ENCODE data around the gene MAPK8IP3.

MAPK8IP3 gene, protein sequence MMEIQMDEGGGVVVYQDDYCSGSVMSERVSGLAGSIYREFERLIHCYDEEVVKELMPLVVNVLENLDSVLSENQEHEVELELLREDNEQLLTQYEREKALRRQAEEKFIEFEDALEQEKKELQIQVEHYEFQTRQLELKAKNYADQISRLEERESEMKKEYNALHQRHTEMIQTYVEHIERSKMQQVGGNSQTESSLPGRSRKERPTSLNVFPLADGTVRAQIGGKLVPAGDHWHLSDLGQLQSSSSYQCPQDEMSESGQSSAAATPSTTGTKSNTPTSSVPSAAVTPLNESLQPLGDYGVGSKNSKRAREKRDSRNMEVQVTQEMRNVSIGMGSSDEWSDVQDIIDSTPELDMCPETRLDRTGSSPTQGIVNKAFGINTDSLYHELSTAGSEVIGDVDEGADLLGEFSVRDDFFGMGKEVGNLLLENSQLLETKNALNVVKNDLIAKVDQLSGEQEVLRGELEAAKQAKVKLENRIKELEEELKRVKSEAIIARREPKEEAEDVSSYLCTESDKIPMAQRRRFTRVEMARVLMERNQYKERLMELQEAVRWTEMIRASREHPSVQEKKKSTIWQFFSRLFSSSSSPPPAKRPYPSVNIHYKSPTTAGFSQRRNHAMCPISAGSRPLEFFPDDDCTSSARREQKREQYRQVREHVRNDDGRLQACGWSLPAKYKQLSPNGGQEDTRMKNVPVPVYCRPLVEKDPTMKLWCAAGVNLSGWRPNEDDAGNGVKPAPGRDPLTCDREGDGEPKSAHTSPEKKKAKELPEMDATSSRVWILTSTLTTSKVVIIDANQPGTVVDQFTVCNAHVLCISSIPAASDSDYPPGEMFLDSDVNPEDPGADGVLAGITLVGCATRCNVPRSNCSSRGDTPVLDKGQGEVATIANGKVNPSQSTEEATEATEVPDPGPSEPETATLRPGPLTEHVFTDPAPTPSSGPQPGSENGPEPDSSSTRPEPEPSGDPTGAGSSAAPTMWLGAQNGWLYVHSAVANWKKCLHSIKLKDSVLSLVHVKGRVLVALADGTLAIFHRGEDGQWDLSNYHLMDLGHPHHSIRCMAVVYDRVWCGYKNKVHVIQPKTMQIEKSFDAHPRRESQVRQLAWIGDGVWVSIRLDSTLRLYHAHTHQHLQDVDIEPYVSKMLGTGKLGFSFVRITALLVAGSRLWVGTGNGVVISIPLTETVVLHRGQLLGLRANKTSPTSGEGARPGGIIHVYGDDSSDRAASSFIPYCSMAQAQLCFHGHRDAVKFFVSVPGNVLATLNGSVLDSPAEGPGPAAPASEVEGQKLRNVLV (N-terminal part only)

DNA sequence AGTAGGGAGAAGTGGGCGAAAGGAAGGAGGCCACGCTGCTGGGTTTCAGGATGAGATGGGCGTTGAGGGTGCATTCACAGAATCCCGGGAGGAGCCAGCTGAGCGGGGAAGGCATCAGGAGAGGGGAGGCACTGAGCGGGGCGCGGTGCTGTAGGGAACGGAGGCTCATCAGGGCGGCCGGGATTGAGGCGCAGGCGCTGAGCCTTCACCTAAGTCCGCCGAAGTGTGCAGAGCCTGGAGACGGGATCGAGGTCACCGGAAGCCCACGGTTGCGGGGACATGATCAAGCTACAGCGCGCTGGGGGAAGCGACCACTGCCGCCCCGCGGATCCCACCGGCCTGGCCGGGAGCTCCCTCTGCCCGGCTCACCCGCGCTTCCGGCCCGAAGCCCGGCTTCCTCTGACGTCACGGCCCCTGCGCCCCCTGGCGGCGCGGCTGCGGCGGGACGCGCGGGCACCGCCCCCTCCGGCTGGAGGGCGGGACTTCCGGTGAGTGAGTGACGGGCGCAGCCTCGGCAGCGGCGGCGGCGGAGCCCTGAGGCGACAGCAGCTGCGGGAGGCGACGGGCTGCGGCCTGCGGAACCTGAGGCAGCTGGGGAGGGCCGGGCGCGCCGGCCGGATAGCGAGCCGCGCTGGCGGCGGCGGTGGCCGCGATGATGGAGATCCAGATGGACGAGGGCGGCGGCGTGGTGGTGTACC, at the start of gene MAPK8IP3:
Gene MAPK8IP3 (plus strand): TSS at position 508 of the 698 bp plus-strand sequence. CDS start 145 bp downstream, at position 653.
- FAIRE-seq = no peak

DNA sequence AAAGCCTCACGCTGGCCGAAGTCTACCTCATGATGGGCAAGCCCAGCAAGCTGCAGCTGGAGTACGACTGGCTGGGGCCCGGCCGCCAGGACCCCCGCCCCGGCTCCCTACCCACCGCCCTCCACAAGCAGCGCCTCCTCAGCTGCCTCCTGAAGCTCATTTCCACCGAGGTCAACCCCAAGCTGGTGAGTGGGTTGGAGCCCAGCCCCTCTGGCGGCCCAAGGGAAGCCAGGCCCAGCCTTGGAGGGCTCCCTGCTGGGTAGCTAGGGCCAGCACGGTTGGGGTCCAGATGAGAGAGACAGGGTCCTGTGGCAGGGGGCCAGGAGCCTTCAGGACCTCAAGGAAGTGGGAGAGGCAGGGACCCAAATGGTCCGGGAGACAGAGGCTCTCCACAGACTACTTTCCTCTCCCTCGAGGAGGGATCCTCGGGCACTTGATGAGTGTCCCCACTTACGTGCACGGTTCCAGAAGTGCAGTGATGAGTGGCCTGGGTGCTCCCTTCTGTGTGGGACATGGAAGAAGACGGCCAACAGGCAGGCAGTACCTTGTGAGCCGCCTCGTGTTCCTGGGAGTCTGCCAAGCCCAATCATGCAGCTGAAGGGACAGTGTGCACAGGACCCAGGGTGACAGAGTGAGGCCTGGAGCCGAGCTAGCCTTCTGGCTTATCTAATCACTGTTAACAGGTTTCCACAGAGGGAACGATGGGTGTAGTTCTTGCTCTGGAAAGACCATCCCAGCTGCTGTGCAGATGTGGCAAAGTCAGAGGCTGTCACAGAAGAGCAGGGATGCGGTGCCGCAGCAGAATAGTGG, 49.0 kb upstream of the MAPK8IP3 start:
- FAIRE-seq = no peak

DNA sequence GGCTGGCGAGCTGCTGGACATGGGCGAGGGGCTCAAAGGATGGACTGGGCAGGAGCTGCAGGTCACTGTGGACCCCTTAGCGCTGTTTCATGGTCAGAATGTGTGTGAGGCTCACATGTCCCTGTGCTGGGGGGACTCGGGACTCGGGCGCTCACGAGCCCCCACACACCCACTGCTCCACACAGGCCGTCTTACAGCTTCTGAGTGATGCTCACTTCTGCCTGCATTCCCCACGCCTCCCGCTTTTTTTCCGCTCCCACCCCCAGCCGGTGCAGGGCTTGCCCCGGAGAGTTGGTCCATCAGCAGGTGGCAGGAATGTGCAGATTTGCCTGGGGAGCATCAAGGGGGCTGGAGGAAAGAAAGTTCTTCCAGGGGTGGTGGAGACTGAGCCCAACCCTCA, 48.2 kb upstream of the MAPK8IP3 start:
- no peak for FAIRE-seq

DNA sequence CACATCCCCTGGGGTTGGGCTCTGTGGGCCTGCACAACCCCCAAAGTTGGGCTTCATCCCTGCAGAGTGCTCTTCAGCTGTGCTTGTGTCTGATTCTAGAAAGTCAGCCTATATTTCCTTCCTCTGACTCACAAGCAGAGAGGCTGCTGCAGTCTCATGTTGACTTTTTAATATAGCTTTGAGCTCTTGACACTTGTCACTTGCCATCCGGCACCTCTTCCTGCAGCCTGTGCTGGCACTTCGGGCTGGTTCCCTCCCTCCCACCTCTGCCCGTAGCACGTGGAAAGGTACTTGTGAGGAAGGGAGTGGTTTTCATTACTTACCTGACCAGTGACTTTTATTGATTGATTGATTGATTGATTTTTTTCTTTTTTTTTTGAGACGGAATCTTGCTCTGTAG, 47.0 kb upstream of the MAPK8IP3 start:
- FAIRE-seq = no peak

DNA sequence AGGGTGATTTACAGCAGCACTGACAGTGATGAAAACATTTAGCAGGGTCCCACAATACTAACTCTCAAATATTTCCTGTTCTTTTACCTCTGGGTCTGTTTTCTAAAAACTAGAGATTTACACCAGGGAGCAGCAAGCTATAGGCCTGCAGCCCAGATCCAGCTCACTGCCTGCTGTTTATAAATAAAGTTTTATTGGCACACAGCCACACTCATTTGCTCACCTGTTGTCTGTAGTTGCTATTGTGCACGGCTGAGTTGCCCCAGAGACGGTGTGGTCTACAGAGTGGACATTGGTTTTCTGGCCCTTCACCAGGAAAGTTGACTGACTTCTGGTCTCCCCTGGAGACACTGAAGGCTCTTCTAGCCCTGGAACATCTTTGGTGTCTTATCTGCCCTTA, 44.2 kb upstream of the MAPK8IP3 start:
- FAIRE-seq = no peak

DNA sequence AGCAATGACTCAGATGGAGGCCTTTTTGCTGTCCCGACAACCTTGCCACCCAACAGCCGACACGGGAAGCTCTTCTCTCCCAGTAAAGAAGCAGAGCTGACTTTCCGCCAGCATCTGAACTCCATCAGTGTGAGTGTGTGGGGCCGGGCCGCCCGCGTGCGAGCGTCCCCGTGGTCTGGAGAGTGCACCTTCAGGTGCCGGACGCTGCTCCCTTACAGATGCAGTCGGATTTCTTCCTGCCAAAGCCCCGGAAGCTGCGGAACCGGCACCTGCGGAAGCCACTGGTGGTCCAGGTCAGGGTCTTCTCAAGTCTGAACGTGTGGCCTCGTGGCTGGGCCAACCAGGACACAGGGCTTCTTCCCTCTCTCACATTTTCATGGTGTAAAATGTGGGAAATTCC, 43.5 kb upstream of the MAPK8IP3 start:
- no peak for FAIRE-seq

DNA sequence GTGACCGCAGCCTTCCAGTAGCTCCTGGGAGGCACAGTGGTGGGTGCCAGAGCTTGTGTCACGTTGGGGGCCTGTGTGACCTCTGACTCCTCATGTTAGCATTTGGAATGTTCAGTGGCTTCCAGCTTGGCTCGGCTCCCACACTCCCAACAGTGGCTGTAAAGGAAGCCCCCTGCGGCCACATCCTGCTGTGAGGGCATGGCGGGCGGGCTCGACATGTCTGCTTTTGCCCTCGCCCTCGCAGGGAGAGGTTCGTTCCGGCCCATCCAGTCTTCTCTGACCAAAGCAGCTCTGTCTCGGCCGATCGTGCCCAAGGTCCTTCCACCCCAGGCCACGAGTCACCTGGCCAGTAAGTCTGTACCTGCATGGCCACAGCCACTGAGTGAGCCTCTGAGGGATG, 40.2 kb upstream of the MAPK8IP3 start:
- FAIRE-seq = no peak

DNA sequence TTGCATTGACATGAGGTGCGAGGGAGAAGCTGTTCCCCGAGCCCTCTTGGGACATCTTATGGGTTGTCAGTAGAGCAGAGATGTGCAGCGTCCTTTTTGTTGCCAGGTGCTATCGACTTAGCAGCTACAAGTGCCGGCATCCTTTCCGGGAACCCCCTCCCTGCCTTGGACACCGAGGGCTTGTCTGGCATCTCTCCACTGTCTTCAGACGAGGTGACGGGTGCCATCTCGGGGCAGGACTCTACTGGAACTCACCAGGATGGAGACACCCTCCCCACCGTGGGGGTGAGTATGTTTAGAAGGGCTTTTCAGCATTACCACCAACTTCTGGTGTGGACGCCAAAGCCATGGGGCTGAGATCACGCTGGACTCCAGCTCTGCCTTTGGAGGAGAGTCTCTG, 39.7 kb upstream of the MAPK8IP3 start:
- no peak for FAIRE-seq

DNA sequence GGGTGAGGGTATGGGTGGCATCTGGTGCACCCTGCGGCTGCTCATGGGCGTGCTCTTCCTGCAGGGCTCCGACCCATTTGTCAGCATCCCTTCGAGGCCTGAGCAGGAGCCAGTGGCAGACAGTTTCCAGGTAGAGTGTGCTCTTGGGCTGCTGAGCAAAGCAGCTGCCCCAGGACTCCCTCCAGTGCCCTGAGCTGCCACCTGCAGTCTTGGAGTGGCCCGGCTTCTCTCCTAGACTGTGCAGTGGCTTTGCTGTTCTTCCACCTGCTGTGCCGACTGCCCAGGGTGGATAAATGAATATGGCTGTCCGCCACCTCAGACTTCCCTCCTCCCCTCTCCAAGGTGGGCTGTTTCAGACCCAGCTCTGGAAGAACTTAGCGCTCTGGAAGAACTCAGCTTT, 38.7 kb upstream of the MAPK8IP3 start:
- no peak for FAIRE-seq

DNA sequence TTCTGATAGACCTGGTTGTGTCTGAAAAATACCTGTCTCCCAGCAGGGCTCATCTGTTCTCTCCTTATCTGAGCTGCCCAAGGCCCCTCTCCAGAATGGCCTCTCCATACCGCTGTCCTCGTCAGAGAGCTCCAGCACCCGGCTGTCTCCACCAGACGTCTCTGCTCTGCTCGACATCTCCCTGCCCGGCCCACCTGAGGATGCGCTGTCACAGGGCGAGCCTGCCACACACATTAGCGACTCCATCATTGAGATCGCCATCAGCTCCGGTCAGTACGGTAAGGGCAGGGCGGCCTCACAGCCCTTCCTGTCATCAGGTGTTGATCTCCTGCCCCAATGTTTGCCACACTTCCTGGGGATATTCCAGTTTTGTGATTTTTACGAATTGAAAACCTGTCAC, 38.1 kb upstream of the MAPK8IP3 start:
- FAIRE-seq = no peak

DNA sequence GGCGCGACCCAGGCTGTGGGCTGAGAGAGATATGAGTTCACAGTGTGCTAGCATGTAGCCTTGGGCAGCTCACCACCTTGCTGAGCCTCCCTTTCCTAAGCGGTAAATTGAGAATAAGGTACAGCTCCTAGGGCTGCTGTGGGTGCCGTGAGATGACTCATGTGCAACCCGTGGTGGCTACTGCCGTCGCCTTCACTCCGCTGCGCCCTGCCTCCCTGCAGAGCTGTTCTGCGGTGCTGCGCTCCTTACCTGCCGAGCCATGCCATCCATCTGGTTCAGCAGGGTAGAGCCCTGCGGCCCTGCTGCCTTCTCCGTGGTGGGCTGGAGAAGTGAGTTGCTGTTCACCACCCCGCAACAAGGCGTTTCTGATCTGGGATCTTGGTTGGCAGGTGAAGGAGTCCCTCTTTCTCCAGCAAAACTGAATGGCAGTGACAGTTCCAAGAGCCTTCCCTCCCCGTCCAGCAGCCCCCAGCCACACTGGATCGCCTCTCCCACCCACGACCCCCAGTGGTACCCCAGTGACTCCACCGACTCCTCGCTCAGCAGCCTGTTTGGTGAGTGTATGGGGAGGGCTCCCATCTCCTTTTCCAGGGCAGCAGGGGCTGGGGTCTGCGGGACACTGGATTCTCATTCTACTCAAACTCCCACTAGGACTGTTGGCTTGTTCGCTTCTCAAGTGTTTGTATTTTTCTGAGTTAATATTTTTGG, 37.2 kb upstream of the MAPK8IP3 start:
- no peak for FAIRE-seq

DNA sequence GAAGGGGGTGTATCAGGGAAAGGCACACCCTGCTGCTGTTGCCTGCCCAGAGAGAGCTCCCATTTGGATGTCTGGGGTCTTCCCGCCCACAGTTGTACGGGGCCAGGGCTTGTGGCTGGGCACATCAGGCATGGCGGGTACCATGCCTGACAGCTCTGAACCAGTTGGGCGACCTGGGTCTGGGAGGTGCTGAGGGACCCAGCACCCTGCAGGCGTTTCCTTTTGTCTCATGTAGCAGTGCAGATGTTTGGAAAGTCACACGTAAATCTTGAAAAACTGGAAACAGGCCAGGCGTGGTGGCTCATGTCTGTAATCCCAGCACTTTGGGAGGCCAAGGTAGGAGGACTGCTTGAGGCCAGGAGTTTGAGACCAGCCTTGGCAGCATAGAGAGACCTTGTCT, 36.3 kb upstream of the MAPK8IP3 start:
- no peak for FAIRE-seq

DNA sequence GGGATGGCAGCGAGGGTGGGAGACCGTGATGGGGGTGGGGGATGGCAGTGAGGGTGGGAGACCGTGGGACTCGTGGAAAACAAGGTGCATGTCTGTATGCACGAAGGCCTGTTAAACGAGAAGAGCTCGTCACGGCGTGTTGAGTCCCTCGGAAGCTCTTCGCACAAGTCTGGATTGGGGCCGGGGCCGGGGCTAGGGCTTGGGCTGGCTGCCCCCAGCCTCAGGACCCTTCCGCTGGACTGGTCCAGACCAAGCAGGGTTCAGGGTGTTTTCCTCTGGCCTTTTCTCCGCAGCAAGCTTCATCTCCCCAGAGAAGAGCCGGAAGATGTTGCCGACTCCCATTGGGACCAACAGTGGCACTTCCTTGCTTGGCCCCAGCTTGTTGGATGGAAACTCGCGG, 35.6 kb upstream of the MAPK8IP3 start:
- no peak for FAIRE-seq

DNA sequence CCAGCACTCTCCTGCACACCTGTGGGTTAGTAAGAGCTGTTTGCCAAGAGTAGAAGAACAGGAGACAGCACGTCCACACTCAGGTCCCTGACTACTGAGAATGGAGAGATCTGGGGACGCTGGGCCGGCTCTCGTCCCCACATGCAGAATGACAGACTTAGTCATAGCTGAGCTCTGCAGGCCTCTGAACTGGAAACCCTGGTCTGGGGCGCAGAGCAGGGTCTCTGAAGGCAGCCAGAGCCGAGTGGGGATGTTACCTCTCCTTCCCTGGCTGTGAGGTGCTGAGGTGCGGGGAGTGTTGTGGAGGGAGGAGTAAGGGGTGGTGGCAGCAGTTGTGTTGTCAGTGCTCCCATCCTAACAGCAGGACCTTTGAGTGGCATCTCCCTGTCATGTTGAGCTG, 35.1 kb upstream of the MAPK8IP3 start:
- no peak for FAIRE-seq

DNA sequence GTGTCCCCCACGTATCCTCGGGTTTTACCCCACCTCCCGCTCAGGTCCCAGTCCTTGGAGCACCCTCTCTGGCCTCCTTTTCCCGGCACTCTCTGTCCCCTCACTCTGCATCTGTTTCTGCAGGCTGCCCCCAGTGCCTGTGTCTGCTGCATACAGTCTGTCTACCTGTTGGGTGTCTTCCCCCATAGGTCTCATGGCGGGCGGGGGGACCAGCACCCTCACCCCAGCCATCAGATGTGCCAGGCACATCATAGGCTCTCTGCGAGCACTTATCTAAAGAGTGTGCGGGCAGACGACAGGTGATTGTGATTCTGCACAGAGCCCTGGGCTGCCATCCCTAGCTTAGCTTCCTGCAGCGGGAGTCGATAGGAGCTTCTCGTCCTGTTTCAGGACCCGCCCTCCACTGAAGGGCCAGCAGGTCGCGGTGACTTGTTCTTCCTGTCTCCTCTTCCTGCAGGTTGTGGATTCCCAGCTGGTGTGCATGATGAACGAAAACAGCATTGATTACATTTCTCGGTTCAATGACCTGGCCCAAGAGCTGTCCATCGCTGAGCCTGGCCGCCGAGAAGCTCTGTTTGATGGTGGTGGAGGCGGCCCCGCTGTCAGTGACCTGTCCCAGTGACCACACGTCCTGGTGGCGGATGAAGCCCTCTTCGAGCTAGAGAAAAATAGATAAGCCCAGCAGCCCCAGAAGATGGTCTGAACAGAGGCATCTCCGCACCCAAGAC, 32.4 kb upstream of the MAPK8IP3 start:
- no peak for FAIRE-seq

DNA sequence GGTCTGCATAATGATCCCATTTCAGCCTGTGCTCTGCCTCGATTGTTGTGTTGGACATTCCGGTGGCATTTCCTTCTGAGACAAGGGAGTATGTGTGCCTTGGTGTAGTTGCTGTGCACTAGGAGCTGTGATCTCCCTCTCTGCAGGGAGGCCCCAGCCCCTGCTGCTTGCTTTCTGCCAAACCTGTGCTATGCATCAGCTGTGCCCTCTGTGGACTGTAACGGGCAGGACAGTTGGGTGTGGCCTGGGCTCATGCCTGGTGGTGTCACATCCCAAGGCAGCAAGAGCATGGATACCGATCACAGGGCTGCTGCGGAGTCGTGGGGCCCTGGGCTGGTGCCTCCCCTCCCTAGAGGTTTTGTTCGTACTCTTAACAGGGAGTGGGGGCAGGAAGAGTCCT, 31.7 kb upstream of the MAPK8IP3 start:
- FAIRE-seq = no peak

DNA sequence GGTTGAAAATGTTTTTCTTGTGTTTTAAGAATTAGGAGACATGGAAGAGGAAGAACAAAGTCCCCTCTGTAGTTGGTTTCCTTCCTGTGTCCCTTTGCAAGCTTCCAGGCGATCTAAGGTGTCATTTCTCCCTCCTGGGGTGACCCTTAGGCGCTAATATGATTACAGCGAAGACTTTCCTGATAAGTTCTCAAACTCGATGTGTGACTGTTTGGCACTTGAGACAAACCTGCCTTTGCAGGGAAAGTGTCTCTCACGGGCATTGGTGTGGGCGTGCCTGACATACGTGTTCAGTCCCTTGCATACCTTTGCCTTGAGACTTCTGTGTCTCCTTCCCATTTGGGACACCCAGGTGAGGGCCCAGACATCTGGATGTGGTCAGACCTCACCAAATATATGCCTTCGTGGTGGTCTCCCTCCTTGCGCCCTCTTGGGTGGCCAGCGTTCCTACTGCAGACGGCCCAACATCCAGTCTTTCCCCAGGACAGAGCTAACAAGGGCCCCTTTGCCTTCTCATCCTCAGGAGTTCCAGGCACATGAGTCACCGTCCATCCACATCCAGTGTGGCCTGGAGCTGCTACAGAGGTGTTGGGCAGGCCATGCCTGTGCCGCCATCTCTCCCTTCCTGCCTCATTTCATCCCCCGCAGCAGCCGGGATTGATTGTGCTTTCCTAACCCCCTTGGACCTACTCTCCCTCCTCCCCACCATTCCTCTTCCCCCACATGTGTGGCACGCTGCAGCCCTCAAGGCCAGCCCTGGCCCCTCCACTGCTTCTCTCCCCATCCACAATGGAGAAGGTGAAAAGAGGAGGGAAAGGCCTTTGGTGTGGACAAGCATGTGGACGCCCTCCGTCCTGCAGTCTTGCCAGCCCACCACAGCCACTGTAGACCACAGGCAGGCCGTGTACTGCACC, 31.0 kb upstream of the MAPK8IP3 start:
- no peak for FAIRE-seq

DNA sequence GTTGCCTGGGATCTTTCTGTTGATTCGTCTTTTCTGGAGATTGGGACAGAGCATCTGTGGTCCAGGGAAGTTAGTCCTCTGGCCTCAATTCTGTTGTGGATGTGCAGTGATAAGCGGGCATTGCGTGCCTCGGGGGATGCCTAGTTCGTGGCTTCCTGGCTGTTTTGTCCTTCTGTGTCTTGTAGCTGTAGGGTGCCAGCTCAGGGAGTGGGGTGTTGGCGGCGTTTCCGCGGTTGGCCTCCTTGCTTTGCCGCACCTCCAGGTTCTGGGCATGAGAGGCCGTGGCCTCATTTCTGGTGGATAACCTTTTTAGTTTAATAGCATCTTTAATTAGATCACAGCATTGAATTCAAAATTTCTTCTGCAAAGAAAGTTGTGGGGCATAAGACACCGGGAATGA, 29.3 kb upstream of the MAPK8IP3 start:
- no peak for FAIRE-seq

DNA sequence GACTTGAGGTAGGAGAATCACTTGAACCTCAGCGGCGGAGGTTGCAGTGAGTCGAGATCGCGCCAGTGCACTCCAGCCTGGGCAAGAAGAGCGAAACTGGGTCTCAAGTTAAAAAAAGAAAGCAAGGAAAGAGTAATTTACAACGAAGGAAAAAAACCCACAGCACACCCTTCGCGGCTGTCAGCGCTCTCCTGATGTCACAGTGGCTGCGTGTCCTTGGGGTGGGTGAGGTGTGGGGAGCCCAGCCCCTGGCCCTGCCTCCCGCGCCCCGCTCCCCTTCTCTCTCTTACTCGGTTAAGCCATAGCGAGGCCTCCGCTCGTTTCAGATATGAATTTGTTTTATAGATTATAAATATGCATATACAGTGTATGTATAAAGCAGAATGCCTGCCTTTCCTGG, 28.7 kb upstream of the MAPK8IP3 start:
- no peak for FAIRE-seq

Data from colon (tissue), 2 donors.